ENCODE data around the gene ETF1.

ETF1 gene

GRCh38 chr5:138459311-138459933, 83.6 kb downstream of the ETF1 start:
- no peak for FAIRE-seq

GRCh38 chr5:138458856-138459255, 84.2 kb downstream of the ETF1 start:
- FAIRE-seq, result no peak

GRCh38 chr5:138458384-138458783, 84.7 kb downstream of the ETF1 start:
- no peak for FAIRE-seq

GRCh38 chr5:138457531-138458275, 85.3 kb downstream of the ETF1 start:
- no peak for FAIRE-seq
